WTC11 (cell line): ENCODE data around the gene CDK16. TPM values are rescaled to one million over a fixed set of nuclear protein-coding genes. Genes with fewer than 3 reads are reported as not detected.

Source experiments
- ATAC-seq: fragments of 200-7000 bp; cut with Tn5 transposase; 2 replicates; pipeline ENCODE4 v1.10.0; 2021; ENCODE audit warnings: mild to moderate bottlenecking, moderate library complexity
- CTCF ChIA-PET: fragments of 300-600 bp; sonication (Branson Sonifier 250); formaldehyde crosslinking; loops from one replicate; lab custom pipeline; 2021; ENCODE audit warnings: antibody characterized with exemption; lab: Charles Lee
- POLR2A ChIA-PET: fragments of 350-600 bp; sonication (Branson Sonifier 250); formaldehyde crosslinking; loops from one replicate; lab custom pipeline; 2021; ENCODE audit warnings: antibody characterized with exemption; lab: Charles Lee
- DNase-seq: peaks from one replicate; pipeline ENCODE4 v3.0.0; 2021; ENCODE audit warnings: low spot score
- H3K27ac Mint-ChIP-seq: 2 replicates; pipeline ENCODE4 v1.8.0; 2021; ENCODE audit warnings: mixed read lengths
- H3K27me3 Mint-ChIP-seq: 2 replicates; pipeline ENCODE4 v1.8.0; 2021; ENCODE audit warnings: low read depth, mild to moderate bottlenecking, moderate library complexity, mixed read lengths
- H3K36me3 Mint-ChIP-seq: 2 replicates; pipeline ENCODE4 v1.8.0; 2021; ENCODE audit warnings: mixed read lengths
- H3K4me1 Mint-ChIP-seq: 2 replicates; pipeline ENCODE4 v1.8.0; 2022; ENCODE audit warnings: mixed read lengths
- H3K4me3 Mint-ChIP-seq: 2 replicates; pipeline ENCODE4 v1.8.0; 2021; ENCODE audit warnings: mild to moderate bottlenecking, moderate library complexity, mixed read lengths
- H3K9me3 Mint-ChIP-seq: 2 replicates; pipeline ENCODE4 v1.8.0; 2021; ENCODE audit warnings: mixed read lengths
- ARID4B ChIP-seq: sonication (generic); formaldehyde crosslinking; IDR thresholded peaks from 2 replicates; pipeline ENCODE4 v1.8.0; 2023; ENCODE audit warnings: missing genetic modification reagents, mild to moderate bottlenecking, borderline replicate concordance
- NFATC4 ChIP-seq: fragments of 250-450 bp; sonication (Bioruptor Pico); IDR thresholded peaks from 2 replicates; pipeline ENCODE4 v1.9.0; 2021; ENCODE audit warnings: mild to moderate bottlenecking
- NFE2L1 ChIP-seq: sonication (generic); formaldehyde crosslinking; IDR thresholded peaks from 2 replicates; pipeline ENCODE4 v1.8.1; 2023; ENCODE audit warnings: missing genetic modification reagents
- PRDM15 ChIP-seq: sonication (generic); formaldehyde crosslinking; IDR thresholded peaks from 2 replicates; pipeline ENCODE4 v1.8.0; 2022; ENCODE audit warnings: missing genetic modification reagents
- PRRX2 ChIP-seq: fragments of 250-450 bp; sonication (Bioruptor Pico); IDR thresholded peaks from 2 replicates; pipeline ENCODE4 v1.8.0; 2021; ENCODE audit warnings: mild to moderate bottlenecking
- STAT6 ChIP-seq: sonication (generic); formaldehyde crosslinking; conservative IDR thresholded peaks from 2 replicates; pipeline ENCODE4 v1.8.1; 2023; ENCODE audit warnings: mild to moderate bottlenecking, low read depth, missing genetic modification reagents, moderate library complexity
- ZNF317 ChIP-seq: sonication (generic); formaldehyde crosslinking; IDR thresholded peaks from 2 replicates; pipeline ENCODE4 v1.8.1; 2023; ENCODE audit warnings: low read depth, mild to moderate bottlenecking, moderate library complexity, missing genetic modification reagents, borderline replicate concordance
- ZNF532 ChIP-seq: fragments of 250-450 bp; sonication (Bioruptor Pico); IDR thresholded peaks from 2 replicates; pipeline ENCODE4 v1.9.0; 2021; ENCODE audit warnings: mild to moderate bottlenecking, borderline replicate concordance
- total RNA-seq: library from RNA; stranded (reverse); gene quantifications from 3 replicates; pipeline ENCODE4 v1.2.3, GENCODE V29; 2021

Gene CDK16
- total RNA-seq, 1 experiment from 2014 or later = 130 TPM

GRCh38 chrX:47199286-47199685 is 19.2 kb upstream of the CDK16 start:
- Mint-ChIP-seq H3K27ac (peak overlapping the region; percentile 68; the same call in 1 of the 2 replicates), H3K4me3 (no peak overlapping the region), H3K4me1 (peaks cover 46% of the 10 kb centered on the region), H3K36me3 (peaks cover 57% of the 10 kb centered on the region)
- ATAC-seq = no peak
- DNase-seq = no peak
- CTCF ChIA-PET = no interaction called here
- no peak for TF ChIP-seq ZNF532 (CRISPR knock-in tag)
- no peak for TF ChIP-seq STAT6 (CRISPR knock-in tag)
- TF ChIP-seq PRDM15 (CRISPR knock-in tag) = no peak
- no peak for TF ChIP-seq NFE2L1 (CRISPR knock-in tag)
- no peak for TF ChIP-seq ZNF317 (CRISPR knock-in tag)
- TF ChIP-seq PRRX2 (CRISPR knock-in tag) = no peak
- TF ChIP-seq NFATC4 (CRISPR knock-in tag) = no peak
- TF ChIP-seq ARID4B = no peak
- TF ChIP-seq, all 79 proteins: peak for 0
- no peaks in the 10 kb centered on the region for H3K9me3 Mint-ChIP-seq
- no peaks in the 10 kb centered on the region for H3K27me3 Mint-ChIP-seq
- POLR2A ChIA-PET = interaction anchor here (1.4 kb wide), 1 partner anchor 18 kb away, joined by 4 read pairs; no protein-coding TSS in a partner anchor
